ENCODE measurements around the gene JARID2. TPM values are rescaled to one million over a fixed set of nuclear protein-coding genes. Genes with fewer than 3 reads are reported as not detected.

The JARID2 gene
- polyA plus RNA-seq, 1 of the 3 experiments (the other 2 are of a cell fraction), result 3.4 TPM

DNA sequence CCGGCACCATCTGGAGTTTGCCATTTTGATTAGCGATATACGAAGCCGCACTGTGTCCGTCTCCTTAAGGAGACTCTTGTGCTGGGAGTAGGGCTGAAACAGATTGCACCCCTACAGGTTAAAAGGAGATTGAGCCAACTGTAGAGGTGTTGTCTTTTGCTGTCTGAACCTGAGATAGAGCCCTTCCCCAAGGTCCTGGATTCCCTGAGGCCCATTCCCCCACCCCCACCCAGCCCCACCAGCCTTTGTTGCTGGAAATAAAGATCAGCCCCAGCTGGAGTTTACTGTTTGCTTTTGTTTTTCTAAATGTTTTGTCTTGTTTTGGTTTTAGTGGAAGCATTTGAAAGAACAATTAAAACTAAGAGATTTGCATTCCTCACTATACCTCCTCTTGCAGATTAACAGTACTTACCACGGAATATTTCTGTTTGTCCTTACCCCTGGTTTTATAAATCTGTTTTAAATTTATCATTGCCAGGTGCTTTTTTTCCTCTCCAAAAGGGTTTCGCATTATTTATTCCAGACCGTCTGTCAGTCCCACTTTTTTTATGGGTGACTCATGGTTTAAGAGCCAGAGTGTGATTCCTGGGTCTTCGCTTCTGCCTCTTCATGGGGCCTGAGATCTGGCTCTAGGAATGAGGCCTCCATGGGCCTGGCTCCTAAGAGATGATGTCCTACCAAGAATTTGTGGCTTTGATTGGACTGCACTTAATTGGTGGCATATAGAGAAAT is 247.7 kb downstream of the JARID2 start:
- H3K27me3 ChIP-seq (ENCODE audit: insufficient read depth), result no peaks in the 10 kb centered on the region
- no peak overlapping the region for H3K4me2 ChIP-seq
- no peak overlapping the region for H2AFZ ChIP-seq (ENCODE audit: low read depth)
- POLR2A ChIA-PET, result no interaction called here
- H3K36me3 ChIP-seq (replicated peaks in 1 of 2; ENCODE audit: control insufficient read depth in 1 of 2, insufficient read depth in 2 of 2, low read length in 1 of 2), result peaks cover 0 to 4% of the 10 kb centered on the region in 2 experiments
- no peak for DNase-seq
- no peak overlapping the region for H3K4me3 ChIP-seq (ENCODE audit: low read depth in 2 of 2, low read length in 1 of 2)
- no peaks in the 10 kb centered on the region for H3K79me2 ChIP-seq (ENCODE audit: insufficient read depth)
- peak overlapping the region in 1 of 2 experiments; percentile 25; a peak in 1 of 4 replicates for H3K27ac ChIP-seq (ENCODE audit: low read depth in 2 of 2, low read length in 1 of 2)
- 64% methylated on average over 9 of the region's 9 CpGs for WGBS (ENCODE audit: low lambda C conversion rate)
- TF ChIP-seq EZH2phosphoT487 (IDR thresholded peaks at IDR 0.05; ENCODE audit: borderline replicate concordance, low read depth), result no peak
- peak; percentile 39; the same call in 1 of the 2 replicates for TF ChIP-seq MAX (IDR thresholded peaks at IDR 0.05; ENCODE audit: low read depth)
- TF ChIP-seq EP300 (IDR thresholded peaks at IDR 0.05; ENCODE audit: borderline replicate concordance in 1 of 2, low read depth in 1 of 2, low read length in 1 of 2), result peak; percentile 37 to 61; a peak in 2 of 4 replicates
- TF ChIP-seq, protein P1, sequence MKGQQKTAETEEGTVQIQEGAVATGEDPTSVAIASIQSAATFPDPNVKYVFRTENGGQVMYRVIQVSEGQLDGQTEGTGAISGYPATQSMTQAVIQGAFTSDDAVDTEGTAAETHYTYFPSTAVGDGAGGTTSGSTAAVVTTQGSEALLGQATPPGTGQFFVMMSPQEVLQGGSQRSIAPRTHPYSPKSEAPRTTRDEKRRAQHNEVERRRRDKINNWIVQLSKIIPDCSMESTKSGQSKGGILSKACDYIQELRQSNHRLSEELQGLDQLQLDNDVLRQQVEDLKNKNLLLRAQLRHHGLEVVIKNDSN (IDR thresholded peaks at IDR 0.05; ENCODE audit: borderline replicate concordance, low read depth), result no peak
- peak; percentile 79 for TF ChIP-seq JUND (IDR thresholded peaks at IDR 0.05)
- TF ChIP-seq ZBTB33 (IDR thresholded peaks at IDR 0.05; ENCODE audit: borderline replicate concordance, low read depth), result no peak
- peak; percentile 52; the same call in 1 of the 2 replicates for TF ChIP-seq POLR2AphosphoS5 (IDR thresholded peaks at IDR 0.05; ENCODE audit: low read depth, low read length)
- TF ChIP-seq FOXM1 (IDR thresholded peaks at IDR 0.05; ENCODE audit: low read depth), result no peak
- peak; percentile 81 for TF ChIP-seq FOSL2 (IDR thresholded peaks at IDR 0.05; ENCODE audit: borderline replicate concordance, low read depth)
- no peak for TF ChIP-seq NRF1 (IDR thresholded peaks at IDR 0.05; ENCODE audit: low read depth, low read length)
- TF ChIP-seq YY1 (IDR thresholded peaks at IDR 0.05; ENCODE audit: low read depth), result no peak
- TF ChIP-seq SMC3 (IDR thresholded peaks at IDR 0.05; ENCODE audit: low read depth, low read length), result no peak
- TF ChIP-seq TCF12 (IDR thresholded peaks at IDR 0.05), result peak; percentile 96
- TF ChIP-seq GABPA (IDR thresholded peaks at IDR 0.05; ENCODE audit: low read depth), result no peak
- TF ChIP-seq RCOR1 (IDR thresholded peaks at IDR 0.05; ENCODE audit: low read length), result no peak
- TF ChIP-seq TAF1 (IDR thresholded peaks at IDR 0.05; ENCODE audit: borderline replicate concordance, low read depth, low read length), result no peak
- TF ChIP-seq NFIC (IDR thresholded peaks at IDR 0.05; ENCODE audit: borderline replicate concordance), result peak; percentile 72; the same call in 1 of the 2 replicates
- no peak for TF ChIP-seq RAD21 (IDR thresholded peaks at IDR 0.05; ENCODE audit: low read length)
- TF ChIP-seq TEAD4 (IDR thresholded peaks at IDR 0.05; ENCODE audit: borderline replicate concordance, insufficient read depth), result peak; percentile 26; the same call in 1 of the 2 replicates
- TF ChIP-seq, protein P2, sequence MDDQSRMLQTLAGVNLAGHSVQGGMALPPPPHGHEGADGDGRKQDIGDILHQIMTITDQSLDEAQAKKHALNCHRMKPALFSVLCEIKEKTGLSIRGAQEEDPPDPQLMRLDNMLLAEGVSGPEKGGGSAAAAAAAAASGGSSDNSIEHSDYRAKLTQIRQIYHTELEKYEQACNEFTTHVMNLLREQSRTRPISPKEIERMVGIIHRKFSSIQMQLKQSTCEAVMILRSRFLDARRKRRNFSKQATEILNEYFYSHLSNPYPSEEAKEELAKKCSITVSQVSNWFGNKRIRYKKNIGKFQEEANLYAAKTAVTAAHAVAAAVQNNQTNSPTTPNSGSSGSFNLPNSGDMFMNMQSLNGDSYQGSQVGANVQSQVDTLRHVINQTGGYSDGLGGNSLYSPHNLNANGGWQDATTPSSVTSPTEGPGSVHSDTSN (IDR thresholded peaks at IDR 0.05), result peak; percentile 86
- H3K4me1 ChIP-seq (ENCODE audit: control insufficient read depth in 1 of 2, insufficient read depth in 2 of 2, low read depth in 1 of 2, low read length in 1 of 2), result peaks cover 3 to 19% of the 10 kb centered on the region in 2 experiments; a peak in 2 of 4 replicates
- CTCF ChIA-PET, result interaction anchor here (0.9 to 2.2 kb wide), 5 partner anchors 13 to 1364 kb away, joined by 3 to 11 read pairs (median 5); no protein-coding TSS in a partner anchor
- no peaks in the 10 kb centered on the region for H3K9me2 ChIP-seq
- no peak overlapping the region for H3K9ac ChIP-seq
- H4K20me1 ChIP-seq (ENCODE audit: insufficient read depth), result peaks cover 2% of the 10 kb centered on the region; the same call in 1 of the 2 replicates
- H3F3A ChIP-seq (replicated peaks; ENCODE audit: insufficient read depth), result no peaks in the 10 kb centered on the region
- H3K9me3 ChIP-seq, result no peaks in the 10 kb centered on the region

Measured in SK-N-SH (cell line).